H9 (cell line): ENCODE results near the gene TMEM125. TPM values are rescaled to one million over a fixed set of nuclear protein-coding genes. Genes with fewer than 3 reads are reported as not detected.
A peak's percentile ranks its signal among the peaks of the same experiment; 100 is the strongest.

Source experiments
- DNase-seq: peaks from one replicate; pipeline ENCODE4 v3.0.0-alpha.2; 2017
- H2AFZ ChIP-seq: one replicate; pipeline ENCODE4 v1.6.1; 2013; ENCODE audit warnings: mild to moderate bottlenecking, low read length, control low read depth, moderate library complexity
- H2AK5ac ChIP-seq: 2 replicates; pipeline ENCODE4 v1.6.1; 2013; ENCODE audit warnings: low read length, control low read depth, mixed read lengths; ENCODE audit not compliant: insufficient read length
- H2BK120ac ChIP-seq: one replicate; pipeline ENCODE4 v1.6.1; 2013; ENCODE audit warnings: low read depth, mild to moderate bottlenecking, low read length, control low read depth, inconsistent platforms; ENCODE audit not compliant: poor library complexity, severe bottlenecking
- H2BK12ac ChIP-seq: 2 replicates; pipeline ENCODE4 v1.6.1; 2013; ENCODE audit warnings: low read length, control low read depth, mixed read lengths, low read depth; ENCODE audit not compliant: insufficient read length
- H2BK15ac ChIP-seq: 2 replicates; pipeline ENCODE4 v1.6.1; 2013; ENCODE audit warnings: low read depth, low read length, control low read depth
- H2BK20ac ChIP-seq: one replicate; pipeline ENCODE4 v1.6.1; 2013; ENCODE audit warnings: low read depth, mild to moderate bottlenecking, low read length, control low read depth, inconsistent platforms; ENCODE audit not compliant: poor library complexity, severe bottlenecking
- H2BK5ac ChIP-seq: 2 replicates; pipeline ENCODE4 v1.6.1; 2013; ENCODE audit warnings: low read length, control low read depth, mixed read lengths; ENCODE audit not compliant: insufficient read length
- H3K14ac ChIP-seq: 2 replicates; pipeline ENCODE4 v1.6.1; 2013; ENCODE audit warnings: low read length, control low read depth; ENCODE audit not compliant: insufficient read depth
- H3K18ac ChIP-seq: 2 replicates; pipeline ENCODE4 v1.6.1; 2013; ENCODE audit warnings: low read depth, mild to moderate bottlenecking, mixed read lengths, low read length, control low read depth; ENCODE audit not compliant: insufficient read length
- H3K23ac ChIP-seq: 2 replicates; pipeline ENCODE4 v1.6.1; 2013; ENCODE audit warnings: low read length, control low read depth, mixed read lengths, low read depth; ENCODE audit not compliant: insufficient read length
- H3K23me2 ChIP-seq: 2 replicates; pipeline ENCODE4 v1.6.1; 2013; ENCODE audit warnings: low read depth, mild to moderate bottlenecking, mixed read lengths, low read length, control low read depth; ENCODE audit not compliant: insufficient read length, poor library complexity, severe bottlenecking
- H3K27ac ChIP-seq: 2 replicates; pipeline ENCODE4 v1.5.1; 2013; ENCODE audit warnings: low read length, control low read depth, mixed read lengths, low read depth; ENCODE audit not compliant: insufficient read length
- H3K27me3 ChIP-seq: 2 replicates; pipeline ENCODE4 v1.6.1; 2013; ENCODE audit warnings: low read length, control low read depth, inconsistent platforms; ENCODE audit not compliant: insufficient read depth
- H3K4ac ChIP-seq: 2 replicates; pipeline ENCODE4 v1.6.1; 2013; ENCODE audit warnings: low read depth, mild to moderate bottlenecking, control low read depth, inconsistent platforms, low read length, moderate library complexity
- H3K4me1 ChIP-seq: 2 replicates; pipeline ENCODE4 v1.6.1; 2013; ENCODE audit warnings: low read length, control low read depth, inconsistent platforms; ENCODE audit not compliant: insufficient read depth
- H3K4me2 ChIP-seq: 2 replicates; pipeline ENCODE4 v1.6.1; 2013; ENCODE audit warnings: low read length, control low read depth, mixed read lengths; ENCODE audit not compliant: insufficient read length, insufficient read depth
- H3K56ac ChIP-seq: 2 replicates; pipeline ENCODE4 v1.6.1; 2013; ENCODE audit warnings: low read depth, mild to moderate bottlenecking, mixed read lengths, low read length, control low read depth; ENCODE audit not compliant: insufficient read length
- H3K79me1 ChIP-seq: 2 replicates; pipeline ENCODE4 v1.6.1; 2013; ENCODE audit warnings: low read depth, mild to moderate bottlenecking, moderate library complexity, low read length, control low read depth, inconsistent platforms; ENCODE audit not compliant: insufficient read depth, poor library complexity, severe bottlenecking
- H3K79me2 ChIP-seq: 2 replicates; pipeline ENCODE4 v1.6.1; 2013; ENCODE audit warnings: low read length, control low read depth, inconsistent platforms; ENCODE audit not compliant: insufficient read depth
- H3K9ac ChIP-seq: 2 replicates; pipeline ENCODE4 v1.6.1; 2013; ENCODE audit warnings: low read length, control low read depth, mixed read lengths; ENCODE audit not compliant: insufficient read length; ENCODE audit errors: extremely low read depth
- H3K9me3 ChIP-seq: one replicate; pipeline ENCODE4 v1.6.1; 2013; ENCODE audit warnings: low read depth, low read length, inconsistent platforms; ENCODE audit not compliant: control insufficient read depth
- H3T11ph ChIP-seq: one replicate; pipeline ENCODE4 v1.6.1; 2013; ENCODE audit warnings: mild to moderate bottlenecking, low read length, control low read depth, inconsistent platforms
- H4K20me1 ChIP-seq: one replicate; pipeline ENCODE4 v1.6.1; 2013; ENCODE audit not compliant: control insufficient read depth, insufficient read length, insufficient read depth
- H4K5ac ChIP-seq: 2 replicates; pipeline ENCODE4 v1.6.1; 2013; ENCODE audit warnings: low read depth, mild to moderate bottlenecking, mixed read lengths, low read length, control low read depth; ENCODE audit not compliant: insufficient read length
- H4K8ac ChIP-seq: replicated peaks from 2 replicates; pipeline ENCODE4 v1.6.1; 2013; ENCODE audit warnings: low read length, control low read depth, mixed read lengths, low read depth; ENCODE audit not compliant: insufficient read length
- H4K91ac ChIP-seq: 2 replicates; pipeline ENCODE4 v1.6.1; 2013; ENCODE audit warnings: low read depth, mild to moderate bottlenecking, moderate library complexity, mixed read lengths, low read length, control low read depth; ENCODE audit not compliant: insufficient read length
- H3K27ac Mint-ChIP-seq, 3 experiments: 2 replicates in 2 of 3; 3 replicates in 1 of 3; pipeline ENCODE4 v1.8.0; 2020 to 2021; ENCODE audit warnings: mixed read lengths in 3 of 3, mild to moderate bottlenecking in 1 of 3, moderate library complexity in 1 of 3
- H3K27me3 Mint-ChIP-seq: 2 replicates; pipeline ENCODE4 v1.8.0; 2021; ENCODE audit warnings: low read depth, mild to moderate bottlenecking, moderate library complexity, mixed read lengths
- H3K36me3 Mint-ChIP-seq, 3 experiments: 2 replicates in 2 of 3; 3 replicates in 1 of 3; pipeline ENCODE4 v1.8.0; 2020 to 2021; ENCODE audit warnings: low read depth in 3 of 3, mixed read lengths in 3 of 3; ENCODE audit not compliant: insufficient read depth in 1 of 3
- H3K4me1 Mint-ChIP-seq, 2 experiments: 2 replicates each; pipeline ENCODE4 v1.8.0; 2020; ENCODE audit warnings: mixed read lengths in 2 of 2
- H3K4me3 Mint-ChIP-seq, 2 experiments: 2 replicates in 1 of 2; 3 replicates in 1 of 2; pipeline ENCODE4 v1.8.0; 2020 to 2021; ENCODE audit warnings: mild to moderate bottlenecking in 2 of 2, mixed read lengths in 2 of 2, moderate library complexity in 1 of 2
- H3K9me3 Mint-ChIP-seq, 2 experiments: 2 replicates in 1 of 2; 3 replicates in 1 of 2; pipeline ENCODE4 v1.8.0; 2020; ENCODE audit warnings: mild to moderate bottlenecking in 2 of 2, mixed read lengths in 2 of 2, moderate library complexity in 1 of 2
- CTCF ChIP-seq: fragments of 200-600 bp; sonication (generic); conservative IDR thresholded peaks from 3 replicates; pipeline ENCODE4 v1.8.0; 2021; ENCODE audit warnings: antibody characterized with exemption, mild to moderate bottlenecking
- WGBS: extraction: QIAGEN DNeasy Blood & Tissue Kit; methylation state at CpG from one replicate; pipeline ENCODE4 v1.1.7; 2013; ENCODE audit warnings: missing lambda C conversion rate, low lambda C conversion rate, mixed read lengths; ENCODE audit not compliant: insufficient read length; ENCODE audit errors: extremely low coverage; 5-methylcytosine and 5-hydroxymethylcytosine counted together
- total RNA-seq: library from RNA; stranded (reverse); gene quantifications from 2 replicates; pipeline ENCODE4 v1.2.1, GENCODE V29; 2021

Gene TMEM125
- total RNA-seq, 1 experiment from 2014 or later: 19.6 TPM

GRCh38 chr1:43279666-43280065 lies 9.9 kb downstream of the TMEM125 start:
- Histone ChIP-seq H3K4me1 (peaks cover 4% of the 10 kb centered on the region; the same call in 1 of the 2 replicates), H3K9ac (no peak overlapping the region), H2BK12ac (no peak overlapping the region), H3K14ac (no peak overlapping the region), H4K5ac (no peak overlapping the region), H2BK120ac (no peak overlapping the region), H3K56ac (no peak overlapping the region), H3K27ac (no peak overlapping the region), H3K23me2 (no peaks in the 10 kb centered on the region), H3K23ac (no peak overlapping the region), H3K4me2 (no peak overlapping the region), H2BK15ac (no peak overlapping the region), H3K4ac (no peak overlapping the region), H3K27me3 (no peaks in the 10 kb centered on the region), H2AFZ (no peak overlapping the region), H3K9me3 (no peaks in the 10 kb centered on the region), H3K79me2 (no peaks in the 10 kb centered on the region), H3T11ph (no peak overlapping the region), H2BK20ac (no peak overlapping the region), H4K20me1 (no peaks in the 10 kb centered on the region), H4K8ac (no peak overlapping the region), H4K91ac (no peak overlapping the region), H2BK5ac (no peak overlapping the region), H3K79me1 (no peaks in the 10 kb centered on the region), H2AK5ac (no peak overlapping the region), H3K18ac (no peak overlapping the region)
- Mint-ChIP-seq H3K36me3 (peaks cover 0 to 19% (median 4%) of the 10 kb centered on the region in 3 experiments; a peak in 5 of 7 replicates), H3K4me3 (no peak overlapping the region), H3K9me3 (no peaks in the 10 kb centered on the region), H3K27ac (peak overlapping the region in 1 of 3 experiments; percentile 74; a peak in 2 of 7 replicates), H3K4me1 (peaks cover 8% of the 10 kb centered on the region in 2 experiments), H3K27me3 (no peaks in the 10 kb centered on the region; the same call in 1 of the 2 replicates)
- TF ChIP-seq CTCF: no peak
- no CpG with 5 or more reads among the region's 6 CpGs for WGBS
- DNase-seq: no peak
